Mesothelial cell of epicardium (in vitro differentiated cells): ENCODE data around the gene THAP9. TPM values are rescaled to one million over a fixed set of nuclear protein-coding genes. Genes with fewer than 3 reads are reported as not detected.
A peak's percentile ranks its signal among the peaks of the same experiment; 100 is the strongest.

Experiments used
- DNase-seq, 2 experiments: peaks; one replicate each; pipeline ENCODE4 v3.0.0; 2021; ENCODE audit warnings: low spot score in 2 of 2; ENCODE audit not compliant: unreplicated experiment in 2 of 2
- H3K27ac Mint-ChIP-seq: 2 replicates; pipeline ENCODE4 v1.8.0; 2021; ENCODE audit warnings: mixed read lengths
- H3K27me3 Mint-ChIP-seq: 2 replicates; pipeline ENCODE4 v1.8.0; 2021; ENCODE audit warnings: low read depth, mixed read lengths
- H3K36me3 Mint-ChIP-seq: 2 replicates; pipeline ENCODE4 v1.8.0; 2021; ENCODE audit warnings: mixed read lengths
- H3K4me1 Mint-ChIP-seq: 2 replicates; pipeline ENCODE4 v1.8.0; 2021; ENCODE audit warnings: mixed read lengths
- H3K4me3 Mint-ChIP-seq: 2 replicates; pipeline ENCODE4 v1.8.0; 2021; ENCODE audit warnings: mild to moderate bottlenecking, moderate library complexity, mixed read lengths
- H3K9me3 Mint-ChIP-seq: 2 replicates; pipeline ENCODE4 v1.8.0; 2021; ENCODE audit warnings: mixed read lengths
- total RNA-seq: library from RNA; stranded (reverse); gene quantifications from 3 replicates; pipeline ENCODE4 v1.2.1, GENCODE V29; 2021
- TF ChIP-seq, protein P1 (sequence below): fragments of 200-600 bp; sonication (generic); IDR thresholded peaks from one replicate; pipeline ENCODE4 v1.5.0; 2021; ENCODE audit warnings: antibody characterized with exemption; ENCODE audit not compliant: unreplicated experiment

THAP9 gene
- total RNA-seq, 1 donor from 2014 or later, result 8.8 TPM

DNA sequence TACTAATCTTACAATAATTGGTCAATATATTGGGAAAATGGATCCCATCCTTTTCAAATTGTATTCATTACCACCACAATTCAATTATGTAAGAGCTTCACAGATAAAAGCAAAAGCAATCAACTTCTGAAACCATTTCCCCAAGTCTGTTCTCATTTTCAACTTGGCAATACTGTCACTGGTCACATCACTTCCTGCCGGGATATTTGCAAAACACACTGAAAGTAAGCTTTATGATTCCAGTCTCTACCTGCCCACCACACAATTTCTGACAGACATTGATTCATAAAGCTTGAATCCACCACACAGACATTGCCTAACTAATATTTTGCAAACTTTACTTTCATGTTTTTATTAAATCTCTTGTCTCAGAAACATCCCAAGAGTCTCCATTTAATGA is 56.5 kb downstream of the THAP9 start:
- Mint-ChIP-seq H3K4me1 (no peaks in the 10 kb centered on the region), H3K27me3 (no peaks in the 10 kb centered on the region), H3K27ac (no peak overlapping the region), H3K36me3 (peaks cover 13% of the 10 kb centered on the region), H3K9me3 (no peaks in the 10 kb centered on the region), H3K4me3 (no peak overlapping the region)
- DNase-seq, result no peak
- TF ChIP-seq, protein P1, sequence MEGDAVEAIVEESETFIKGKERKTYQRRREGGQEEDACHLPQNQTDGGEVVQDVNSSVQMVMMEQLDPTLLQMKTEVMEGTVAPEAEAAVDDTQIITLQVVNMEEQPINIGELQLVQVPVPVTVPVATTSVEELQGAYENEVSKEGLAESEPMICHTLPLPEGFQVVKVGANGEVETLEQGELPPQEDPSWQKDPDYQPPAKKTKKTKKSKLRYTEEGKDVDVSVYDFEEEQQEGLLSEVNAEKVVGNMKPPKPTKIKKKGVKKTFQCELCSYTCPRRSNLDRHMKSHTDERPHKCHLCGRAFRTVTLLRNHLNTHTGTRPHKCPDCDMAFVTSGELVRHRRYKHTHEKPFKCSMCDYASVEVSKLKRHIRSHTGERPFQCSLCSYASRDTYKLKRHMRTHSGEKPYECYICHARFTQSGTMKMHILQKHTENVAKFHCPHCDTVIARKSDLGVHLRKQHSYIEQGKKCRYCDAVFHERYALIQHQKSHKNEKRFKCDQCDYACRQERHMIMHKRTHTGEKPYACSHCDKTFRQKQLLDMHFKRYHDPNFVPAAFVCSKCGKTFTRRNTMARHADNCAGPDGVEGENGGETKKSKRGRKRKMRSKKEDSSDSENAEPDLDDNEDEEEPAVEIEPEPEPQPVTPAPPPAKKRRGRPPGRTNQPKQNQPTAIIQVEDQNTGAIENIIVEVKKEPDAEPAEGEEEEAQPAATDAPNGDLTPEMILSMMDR, result no peak

DNA sequence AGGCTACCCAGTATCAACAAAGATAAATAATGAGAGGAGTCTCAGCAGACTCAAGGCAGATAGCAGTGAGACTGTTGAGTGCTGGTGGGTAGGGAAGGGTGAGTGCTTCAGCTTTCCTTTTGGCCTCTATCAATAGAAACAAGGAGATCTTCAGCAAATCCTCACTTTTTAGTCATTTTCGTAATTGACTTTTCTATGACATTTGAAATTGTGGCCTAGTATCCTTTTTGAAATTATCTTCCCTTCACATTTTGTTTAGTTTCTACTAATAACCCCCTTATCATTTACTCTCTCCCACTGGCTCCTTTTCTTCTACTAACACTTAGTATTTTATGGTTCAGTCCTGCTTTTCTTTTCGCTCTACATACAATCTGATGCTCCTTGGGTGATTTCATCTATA is 65.2 kb downstream of the THAP9 start:
- Mint-ChIP-seq H3K4me3 (no peak overlapping the region), H3K27me3 (no peaks in the 10 kb centered on the region), H3K9me3 (peaks cover 6% of the 10 kb centered on the region), H3K27ac (peak overlapping the region; percentile 2), H3K36me3 (peaks cover 40% of the 10 kb centered on the region), H3K4me1 (no peaks in the 10 kb centered on the region)
- no peak for DNase-seq
- TF ChIP-seq, protein P1, result no peak

DNA sequence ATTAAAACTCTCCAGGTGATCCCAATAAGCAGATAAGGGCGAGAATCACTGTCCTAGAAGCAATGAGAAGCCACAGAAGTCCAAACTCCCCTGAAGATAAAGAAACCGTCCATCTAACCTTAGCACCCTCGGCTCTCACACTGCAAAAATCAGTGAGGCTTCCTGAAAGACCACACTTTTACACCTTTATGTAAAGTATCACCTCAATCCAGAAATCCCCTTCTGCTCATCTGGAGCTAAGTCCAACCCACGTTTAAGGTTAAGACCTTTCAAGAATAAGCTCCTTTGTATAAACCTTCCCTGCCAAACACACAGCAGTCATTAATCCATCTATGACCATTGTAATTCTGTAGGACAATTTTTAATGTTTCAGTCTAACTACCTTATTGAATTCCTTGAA is 68.4 kb downstream of the THAP9 start:
- Mint-ChIP-seq H3K36me3 (peaks cover 30% of the 10 kb centered on the region), H3K4me1 (no peaks in the 10 kb centered on the region), H3K4me3 (no peak overlapping the region), H3K27ac (no peak overlapping the region), H3K27me3 (no peaks in the 10 kb centered on the region), H3K9me3 (no peaks in the 10 kb centered on the region)
- no peak for DNase-seq
- TF ChIP-seq, protein P1, result no peak

DNA sequence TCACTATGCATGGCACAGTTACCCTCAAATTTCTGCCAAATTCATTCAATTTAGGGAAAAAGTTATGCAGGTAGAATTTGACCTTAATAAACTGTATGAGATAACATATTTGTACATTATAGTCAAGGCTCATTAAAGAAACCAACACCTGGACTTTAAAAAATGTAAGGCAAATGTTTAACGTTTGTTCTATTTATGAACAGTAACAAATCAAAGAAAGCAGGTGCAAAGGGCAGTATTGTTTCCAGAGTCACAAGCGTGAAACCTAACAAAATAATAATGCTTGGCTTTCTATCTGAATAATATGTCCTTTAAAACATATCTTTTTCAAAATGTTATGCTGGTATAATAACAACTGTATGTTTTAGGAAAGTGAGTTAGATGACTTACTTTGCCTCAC is 68.9 kb downstream of the THAP9 start:
- no peaks in the 10 kb centered on the region for H3K27me3 Mint-ChIP-seq

More for the DNA sequence above, 68.9 kb downstream of the THAP9 start:
- no peaks in the 10 kb centered on the region for H3K9me3 Mint-ChIP-seq
- H3K4me1 Mint-ChIP-seq, result no peaks in the 10 kb centered on the region
- TF ChIP-seq, protein P1, result no peak
- DNase-seq, result no peak
- H3K27ac Mint-ChIP-seq, result no peak overlapping the region
- H3K4me3 Mint-ChIP-seq, result no peak overlapping the region
- H3K36me3 Mint-ChIP-seq, result peaks cover 29% of the 10 kb centered on the region

Other genes with a start within 250 kb of the THAP9 start
- 25.7 to 27.2 TPM (median 26.1 TPM) in 3 replicates for gene SCD5, start 101.9 kb upstream of the THAP9 start, total RNA-seq
- gene SEC31A, start 9.6 kb upstream of the THAP9 start, total RNA-seq, result 284 to 308 TPM (median 303 TPM) in 3 replicates
- gene LIN54, start 110.1 kb downstream of the THAP9 start, total RNA-seq, result 12.9 to 13.1 TPM (median 12.9 TPM) in 3 replicates
- 34.1 to 39.6 TPM (median 36.6 TPM) in 3 replicates for gene COPS4, start 134.4 kb downstream of the THAP9 start, total RNA-seq
- gene PLAC8, start 214.0 kb downstream of the THAP9 start, total RNA-seq, result 0.50 to 1.6 TPM (median 1.2 TPM) in 3 replicates